Measurements from ENCODE around the gene NKIRAS1.
"Not testable (repeated sequence)": the region's sequence is repeated elsewhere in the genome, so short reads cannot be mapped to it uniquely, and the experiment has no call there.

The NKIRAS1 gene

DNA sequence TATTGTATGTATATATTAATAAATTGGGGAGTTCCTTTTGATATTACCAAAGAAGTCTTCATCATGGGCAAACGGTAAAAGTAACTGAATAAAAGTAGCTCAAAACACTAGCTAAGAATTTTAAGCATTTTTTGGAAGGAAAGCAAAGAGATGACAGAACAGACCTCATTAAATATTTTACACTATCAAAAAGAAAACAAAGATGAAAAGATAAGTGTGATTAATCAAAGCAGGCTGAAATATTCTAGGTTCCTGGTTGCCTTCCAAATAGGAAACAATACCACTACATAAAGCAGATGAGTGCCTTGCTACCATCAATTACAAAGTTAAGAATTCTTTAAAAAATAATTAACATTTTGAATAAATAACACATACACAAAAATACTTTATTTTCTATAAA, 3.6 kb downstream of the NKIRAS1 start:
- Histone ChIP-seq H3K4me1 (ENCODE audit: control insufficient read depth, insufficient read depth, low read length, poor library complexity, severe bottlenecking) (peaks cover 5% of the 10 kb centered on the region), H3K27me3 (replicated peaks; ENCODE audit: control insufficient read depth, insufficient read depth, low read length, poor library complexity, severe bottlenecking) (no peaks in the 10 kb centered on the region), H3K36me3 (ENCODE audit: control insufficient read depth, insufficient read depth, low read length) (no peaks in the 10 kb centered on the region), H3K27ac (ENCODE audit: insufficient read depth, low read length, poor library complexity, severe bottlenecking) (no peak overlapping the region), H3K9me3 (ENCODE audit: control insufficient read depth, low read length) (no peaks in the 10 kb centered on the region), H3K4me3 (ENCODE audit: insufficient read depth, low read depth, low read length, poor library complexity, severe bottlenecking) (no peak overlapping the region)
- no peak for DNase-seq

DNA sequence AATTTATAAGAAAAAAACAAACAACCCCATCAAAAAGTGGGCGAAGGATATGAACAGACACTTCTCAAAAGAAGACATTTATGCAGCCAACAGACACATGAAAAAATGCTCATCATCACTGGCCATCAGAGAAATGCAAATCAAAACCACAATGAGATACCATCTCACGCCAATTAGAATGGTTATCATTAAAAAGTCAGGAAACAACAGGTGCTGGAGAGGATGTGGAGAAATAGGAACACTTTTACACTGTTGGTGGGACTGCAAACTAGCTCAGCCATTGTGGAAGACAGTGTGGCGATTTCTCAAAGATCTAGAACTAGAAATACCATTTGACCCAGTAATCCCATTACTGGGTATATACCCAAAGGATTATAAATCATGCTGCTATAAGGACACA, 4.5 kb downstream of the NKIRAS1 start:
- H3K36me3 ChIP-seq (ENCODE audit: control insufficient read depth, insufficient read depth, low read length); H3K4me1 ChIP-seq (ENCODE audit: control insufficient read depth, insufficient read depth, low read length, poor library complexity, severe bottlenecking); H3K4me3 ChIP-seq (ENCODE audit: insufficient read depth, low read depth, low read length, poor library complexity, severe bottlenecking); H3K27ac ChIP-seq (ENCODE audit: insufficient read depth, low read length, poor library complexity, severe bottlenecking); H3K27me3 ChIP-seq (replicated peaks; ENCODE audit: control insufficient read depth, insufficient read depth, low read length, poor library complexity, severe bottlenecking); DNase-seq; H3K9me3 ChIP-seq (ENCODE audit: control insufficient read depth, low read length): not testable (repeated sequence)

DNA sequence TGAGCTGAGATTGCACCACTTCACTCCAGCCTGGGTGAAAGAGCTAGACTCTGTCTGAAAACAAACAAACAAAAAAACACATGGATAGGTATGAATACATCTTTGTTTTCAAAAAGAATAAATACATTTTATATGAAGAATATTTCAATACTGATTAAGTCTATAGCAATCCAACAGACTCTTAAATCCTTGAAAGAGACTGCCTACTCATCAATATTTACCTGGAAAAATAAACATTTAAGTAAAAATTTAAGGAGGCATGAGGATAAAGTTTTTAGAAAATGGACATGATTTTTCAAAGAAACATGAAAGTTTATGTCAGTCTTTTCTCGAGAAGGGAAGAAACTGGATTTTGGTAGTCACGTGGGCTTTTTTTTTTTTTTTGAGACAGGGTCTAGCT, 5.4 kb downstream of the NKIRAS1 start:
- DNase-seq = no peak
- no peaks in the 10 kb centered on the region for H3K9me3 ChIP-seq (ENCODE audit: control insufficient read depth, low read length)
- H3K27me3 ChIP-seq (replicated peaks; ENCODE audit: control insufficient read depth, insufficient read depth, low read length, poor library complexity, severe bottlenecking) = no peaks in the 10 kb centered on the region
- peaks cover 3% of the 10 kb centered on the region for H3K4me1 ChIP-seq (ENCODE audit: control insufficient read depth, insufficient read depth, low read length, poor library complexity, severe bottlenecking)
- H3K36me3 ChIP-seq (ENCODE audit: control insufficient read depth, insufficient read depth, low read length) = no peaks in the 10 kb centered on the region
- H3K4me3 ChIP-seq (ENCODE audit: insufficient read depth, low read depth, low read length, poor library complexity, severe bottlenecking) = no peak overlapping the region
- no peak overlapping the region for H3K27ac ChIP-seq (ENCODE audit: insufficient read depth, low read length, poor library complexity, severe bottlenecking)

- DNase-seq = no peak
- no peaks in the 10 kb centered on the region for H3K4me1 ChIP-seq (ENCODE audit: control insufficient read depth, insufficient read depth, low read length, poor library complexity, severe bottlenecking)
- no peaks in the 10 kb centered on the region for H3K9me3 ChIP-seq (ENCODE audit: control insufficient read depth, low read length)
- H3K36me3 ChIP-seq (ENCODE audit: control insufficient read depth, insufficient read depth, low read length) = no peaks in the 10 kb centered on the region
- no peak overlapping the region for H3K27ac ChIP-seq (ENCODE audit: insufficient read depth, low read length, poor library complexity, severe bottlenecking)
- no peak overlapping the region for H3K4me3 ChIP-seq (ENCODE audit: insufficient read depth, low read depth, low read length, poor library complexity, severe bottlenecking)
- no peaks in the 10 kb centered on the region for H3K27me3 ChIP-seq (replicated peaks; ENCODE audit: control insufficient read depth, insufficient read depth, low read length, poor library complexity, severe bottlenecking)
Measured at GRCh38 chr3:23909341-23909740, 7.4 kb downstream of the NKIRAS1 start.

GRCh38 chr3:23904545-23904944, 12.2 kb downstream of the NKIRAS1 start:
- Histone ChIP-seq H3K4me1 (ENCODE audit: control insufficient read depth, insufficient read depth, low read length, poor library complexity, severe bottlenecking) (no peaks in the 10 kb centered on the region), H3K4me3 (ENCODE audit: insufficient read depth, low read depth, low read length, poor library complexity, severe bottlenecking) (no peak overlapping the region), H3K27ac (ENCODE audit: insufficient read depth, low read length, poor library complexity, severe bottlenecking) (no peak overlapping the region)

DNA sequence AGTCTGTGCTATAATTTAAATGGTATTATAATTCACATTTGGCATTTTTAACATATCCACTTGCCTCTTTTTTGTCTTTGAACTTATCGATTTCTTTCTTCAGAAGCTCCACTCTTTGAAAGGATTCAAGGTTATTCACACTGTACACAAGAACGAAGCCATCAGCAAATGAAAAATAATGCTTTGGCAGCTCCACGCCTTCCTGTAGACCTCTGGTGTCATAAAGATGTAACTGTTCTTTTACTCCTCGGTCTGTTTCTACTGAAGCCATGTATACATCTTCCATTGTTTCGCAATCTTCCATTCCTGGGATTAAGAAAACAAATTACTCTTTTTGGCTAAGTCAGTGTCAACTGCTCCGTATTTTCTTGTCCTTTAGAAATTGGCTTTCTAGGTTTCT, 16.0 kb downstream of the NKIRAS1 start:
- Histone ChIP-seq H3K9me3 (ENCODE audit: control insufficient read depth, low read length) (no peaks in the 10 kb centered on the region), H3K27me3 (replicated peaks; ENCODE audit: control insufficient read depth, insufficient read depth, low read length, poor library complexity, severe bottlenecking) (no peaks in the 10 kb centered on the region), H3K27ac (ENCODE audit: insufficient read depth, low read length, poor library complexity, severe bottlenecking) (no peak overlapping the region), H3K36me3 (ENCODE audit: control insufficient read depth, insufficient read depth, low read length) (peaks cover 3% of the 10 kb centered on the region), H3K4me3 (ENCODE audit: insufficient read depth, low read depth, low read length, poor library complexity, severe bottlenecking) (no peak overlapping the region), H3K4me1 (ENCODE audit: control insufficient read depth, insufficient read depth, low read length, poor library complexity, severe bottlenecking) (no peaks in the 10 kb centered on the region)
- no peak for DNase-seq

More at GRCh38 chr3:23904545-23904944, 12.2 kb downstream of the NKIRAS1 start:
- Histone ChIP-seq H3K36me3 (ENCODE audit: control insufficient read depth, insufficient read depth, low read length) (no peaks in the 10 kb centered on the region), H3K9me3 (ENCODE audit: control insufficient read depth, low read length) (no peaks in the 10 kb centered on the region), H3K27me3 (replicated peaks; ENCODE audit: control insufficient read depth, insufficient read depth, low read length, poor library complexity, severe bottlenecking) (no peaks in the 10 kb centered on the region)
- DNase-seq = no peak

DNA sequence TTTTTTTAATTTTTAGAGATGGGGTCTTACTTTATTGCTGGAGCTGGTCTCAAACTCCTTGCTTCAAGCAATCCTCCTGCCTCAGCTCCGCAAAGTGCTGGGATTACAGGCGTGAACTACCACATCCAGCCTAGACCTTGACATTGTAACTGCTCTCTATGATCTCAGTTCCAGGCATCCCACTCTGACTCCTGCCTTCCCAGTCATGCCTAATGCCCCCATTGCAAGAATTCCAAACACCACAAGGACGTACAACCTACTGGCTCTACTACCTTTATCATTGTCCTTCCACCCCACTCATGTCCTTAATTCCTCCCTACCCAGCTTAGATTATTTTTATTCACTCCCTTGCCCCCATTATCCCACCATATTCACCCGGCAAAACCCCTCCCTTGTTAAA, 21.6 kb downstream of the NKIRAS1 start:
- H3K4me3 ChIP-seq (ENCODE audit: insufficient read depth, low read depth, low read length, poor library complexity, severe bottlenecking) = no peak overlapping the region
- no peak for DNase-seq

GRCh38 chr3:23894254-23895061, 22.3 kb downstream of the NKIRAS1 start:
- no peaks in the 10 kb centered on the region for H3K27me3 ChIP-seq (replicated peaks; ENCODE audit: control insufficient read depth, insufficient read depth, low read length, poor library complexity, severe bottlenecking)
- H3K4me1 ChIP-seq (ENCODE audit: control insufficient read depth, insufficient read depth, low read length, poor library complexity, severe bottlenecking) = no peaks in the 10 kb centered on the region
- no peak for DNase-seq
- no peak overlapping the region for H3K4me3 ChIP-seq (ENCODE audit: insufficient read depth, low read depth, low read length, poor library complexity, severe bottlenecking)
- H3K9me3 ChIP-seq (ENCODE audit: control insufficient read depth, low read length) = no peaks in the 10 kb centered on the region
- peaks cover 14% of the 10 kb centered on the region for H3K36me3 ChIP-seq (ENCODE audit: control insufficient read depth, insufficient read depth, low read length)
- H3K27ac ChIP-seq (ENCODE audit: insufficient read depth, low read length, poor library complexity, severe bottlenecking) = no peak overlapping the region

More for the DNA sequence above, 21.6 kb downstream of the NKIRAS1 start:
- Histone ChIP-seq H3K4me1 (ENCODE audit: control insufficient read depth, insufficient read depth, low read length, poor library complexity, severe bottlenecking) (no peaks in the 10 kb centered on the region), H3K36me3 (ENCODE audit: control insufficient read depth, insufficient read depth, low read length) (peaks cover 14% of the 10 kb centered on the region), H3K27ac (ENCODE audit: insufficient read depth, low read length, poor library complexity, severe bottlenecking) (no peak overlapping the region), H3K9me3 (ENCODE audit: control insufficient read depth, low read length) (no peaks in the 10 kb centered on the region), H3K27me3 (replicated peaks; ENCODE audit: control insufficient read depth, insufficient read depth, low read length, poor library complexity, severe bottlenecking) (no peaks in the 10 kb centered on the region)

DNA sequence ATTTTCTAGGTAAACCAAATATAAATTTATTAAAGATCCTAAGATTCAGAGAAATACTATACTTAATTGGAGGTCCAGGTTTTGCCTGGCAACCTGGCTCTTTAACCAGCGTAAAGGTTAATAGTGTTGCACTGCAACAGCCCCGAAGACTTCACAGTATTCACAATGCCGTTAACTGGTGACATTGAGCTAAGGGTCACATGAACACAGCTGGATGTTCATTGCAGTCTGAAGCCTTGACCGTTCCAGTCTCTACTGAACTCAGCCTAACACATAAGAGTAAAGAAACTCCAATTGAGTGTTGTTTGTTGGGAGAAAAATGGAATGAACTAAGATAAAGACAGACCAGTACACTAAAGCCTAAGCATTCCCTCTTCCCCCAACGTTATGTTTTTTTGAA, 26.8 kb downstream of the NKIRAS1 start:
- Histone ChIP-seq H3K4me3 (ENCODE audit: insufficient read depth, low read depth, low read length, poor library complexity, severe bottlenecking) (no peak overlapping the region), H3K27ac (ENCODE audit: insufficient read depth, low read length, poor library complexity, severe bottlenecking) (no peak overlapping the region), H3K4me1 (ENCODE audit: control insufficient read depth, insufficient read depth, low read length, poor library complexity, severe bottlenecking) (no peaks in the 10 kb centered on the region), H3K9me3 (ENCODE audit: control insufficient read depth, low read length) (no peaks in the 10 kb centered on the region), H3K36me3 (ENCODE audit: control insufficient read depth, insufficient read depth, low read length) (peaks cover 19% of the 10 kb centered on the region), H3K27me3 (replicated peaks; ENCODE audit: control insufficient read depth, insufficient read depth, low read length, poor library complexity, severe bottlenecking) (no peaks in the 10 kb centered on the region)
- DNase-seq = no peak

- Histone ChIP-seq H3K4me1 (ENCODE audit: control insufficient read depth, insufficient read depth, low read length, poor library complexity, severe bottlenecking) (no peaks in the 10 kb centered on the region), H3K27ac (ENCODE audit: insufficient read depth, low read length, poor library complexity, severe bottlenecking) (no peak overlapping the region), H3K36me3 (ENCODE audit: control insufficient read depth, insufficient read depth, low read length) (peaks cover 19% of the 10 kb centered on the region), H3K27me3 (replicated peaks; ENCODE audit: control insufficient read depth, insufficient read depth, low read length, poor library complexity, severe bottlenecking) (no peaks in the 10 kb centered on the region), H3K9me3 (ENCODE audit: control insufficient read depth, low read length) (no peaks in the 10 kb centered on the region), H3K4me3 (ENCODE audit: insufficient read depth, low read depth, low read length, poor library complexity, severe bottlenecking) (no peak overlapping the region)
- DNase-seq = no peak
Measured at GRCh38 chr3:23889386-23889785, 27.4 kb downstream of the NKIRAS1 start.
